GM21526 (cell line): Measurements from ENCODE around the gene ARPC2.

Experiments
- ATAC-seq: cut with Tn5 transposase; IDR thresholded peaks from one replicate; pipeline ENCODE4 v1.9.1; 2021; ENCODE audit warnings: moderate library complexity; ENCODE audit not compliant: unreplicated experiment, low FRiP score

Gene ARPC2

GRCh38 chr2:218252509-218253231 lies 35.7 kb downstream of the ARPC2 start:
- ATAC-seq = no peak

DNA sequence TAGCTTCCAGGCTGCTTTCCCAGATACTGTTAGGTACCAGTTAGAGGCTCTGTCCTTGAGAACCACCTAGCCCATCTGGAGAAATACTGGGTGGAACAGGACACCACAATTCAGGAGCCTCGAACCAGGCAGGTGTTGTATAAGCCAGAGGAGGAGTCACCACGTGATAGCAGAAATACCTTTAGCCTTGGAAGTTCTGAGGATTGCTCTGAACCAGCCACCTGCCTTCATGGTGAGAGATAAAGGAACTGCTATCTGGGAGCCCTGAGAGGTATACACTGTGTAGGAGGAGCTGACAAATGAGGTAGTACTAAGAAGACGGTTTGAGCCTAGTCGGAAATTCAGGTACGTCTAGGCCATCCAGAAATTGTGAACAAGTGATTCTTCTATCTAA lies 36.2 kb downstream of the ARPC2 start:
- no peak for ATAC-seq

GRCh38 chr2:218255446-218255845 lies 38.5 kb downstream of the ARPC2 start:
- ATAC-seq = no peak

DNA sequence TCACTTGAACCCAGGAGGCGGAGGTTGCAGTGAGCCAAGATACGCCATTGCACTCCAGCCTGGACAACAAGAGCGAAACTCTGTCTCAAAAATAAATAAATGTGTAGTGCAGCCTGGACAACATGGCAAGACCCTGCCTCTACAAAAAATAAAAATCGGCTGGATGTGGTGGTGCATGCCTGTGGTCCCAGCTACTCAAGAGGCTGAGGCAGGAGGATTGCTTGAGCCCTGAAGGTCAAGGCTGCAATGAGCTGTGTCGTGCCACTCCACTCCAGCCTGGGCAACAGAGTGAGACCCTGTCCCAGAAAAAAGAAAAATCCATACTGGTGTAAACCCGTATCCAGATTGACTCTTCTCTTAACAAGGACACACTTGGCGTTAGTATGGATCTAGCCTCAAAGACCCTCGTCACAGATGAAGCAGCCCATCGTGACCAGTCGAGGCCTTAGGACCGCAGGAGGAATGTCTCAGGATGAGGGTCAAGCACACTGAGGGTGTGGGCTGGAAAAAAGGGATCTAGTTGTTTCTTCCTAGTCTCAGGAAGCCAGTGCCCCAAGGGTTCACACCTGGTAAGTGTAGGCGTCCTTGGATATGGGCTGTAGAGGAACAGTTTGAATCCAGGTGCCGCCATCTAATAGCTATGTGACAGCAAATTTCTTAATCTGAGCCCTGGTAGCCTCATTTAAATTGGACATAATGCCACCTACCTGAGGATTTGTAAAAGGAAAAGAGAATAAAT lies 39.8 kb downstream of the ARPC2 start:
- no peak for ATAC-seq

- ATAC-seq = peak; percentile 76
Measured at GRCh38 chr2:218257390-218257981, 40.5 kb downstream of the ARPC2 start.

- ATAC-seq = no peak
Measured at GRCh38 chr2:218259099-218259961, 42.3 kb downstream of the ARPC2 start.

- ATAC-seq = no peak
Measured at GRCh38 chr2:218260166-218260565, 43.2 kb downstream of the ARPC2 start.

DNA sequence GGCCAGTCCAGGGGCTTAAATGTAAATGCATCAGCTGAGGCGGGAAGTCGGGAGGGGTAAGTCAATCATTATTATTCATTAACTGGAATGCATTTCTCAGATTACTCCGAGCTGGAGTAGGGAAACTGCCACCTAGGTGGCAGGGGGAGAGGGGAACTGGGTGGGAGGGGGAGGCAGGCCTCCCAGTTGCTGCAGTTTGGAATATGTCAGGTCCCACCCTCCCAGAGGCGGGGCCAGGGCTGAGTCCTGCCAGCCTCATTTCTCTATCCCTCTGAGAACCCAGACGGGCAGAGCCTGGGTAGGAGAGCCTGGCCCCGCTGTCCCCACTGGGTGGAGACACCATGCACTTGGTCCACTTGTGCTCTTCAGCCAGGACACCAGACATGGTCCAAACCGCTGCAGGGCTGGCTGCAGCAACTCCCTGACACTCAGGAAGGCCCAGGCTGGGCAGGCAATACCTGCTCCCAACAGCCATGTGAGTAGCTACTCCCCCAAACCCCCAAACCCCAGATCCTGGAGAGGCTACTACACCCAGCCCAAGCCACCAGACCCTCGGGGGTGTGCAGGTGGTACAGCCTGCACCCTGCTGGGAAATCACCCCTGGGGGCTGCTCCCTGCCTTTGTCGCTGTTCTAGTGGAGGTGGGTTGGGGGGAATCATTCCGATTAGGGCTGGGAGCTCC lies 43.9 kb downstream of the ARPC2 start, which contains the start of gene GPBAR1:
GPBAR1 (plus strand) TSS at position 274 of the 681 bp plus-strand sequence. CDS start 1,710 bp downstream, outside the sequence.
- no peak for ATAC-seq

DNA sequence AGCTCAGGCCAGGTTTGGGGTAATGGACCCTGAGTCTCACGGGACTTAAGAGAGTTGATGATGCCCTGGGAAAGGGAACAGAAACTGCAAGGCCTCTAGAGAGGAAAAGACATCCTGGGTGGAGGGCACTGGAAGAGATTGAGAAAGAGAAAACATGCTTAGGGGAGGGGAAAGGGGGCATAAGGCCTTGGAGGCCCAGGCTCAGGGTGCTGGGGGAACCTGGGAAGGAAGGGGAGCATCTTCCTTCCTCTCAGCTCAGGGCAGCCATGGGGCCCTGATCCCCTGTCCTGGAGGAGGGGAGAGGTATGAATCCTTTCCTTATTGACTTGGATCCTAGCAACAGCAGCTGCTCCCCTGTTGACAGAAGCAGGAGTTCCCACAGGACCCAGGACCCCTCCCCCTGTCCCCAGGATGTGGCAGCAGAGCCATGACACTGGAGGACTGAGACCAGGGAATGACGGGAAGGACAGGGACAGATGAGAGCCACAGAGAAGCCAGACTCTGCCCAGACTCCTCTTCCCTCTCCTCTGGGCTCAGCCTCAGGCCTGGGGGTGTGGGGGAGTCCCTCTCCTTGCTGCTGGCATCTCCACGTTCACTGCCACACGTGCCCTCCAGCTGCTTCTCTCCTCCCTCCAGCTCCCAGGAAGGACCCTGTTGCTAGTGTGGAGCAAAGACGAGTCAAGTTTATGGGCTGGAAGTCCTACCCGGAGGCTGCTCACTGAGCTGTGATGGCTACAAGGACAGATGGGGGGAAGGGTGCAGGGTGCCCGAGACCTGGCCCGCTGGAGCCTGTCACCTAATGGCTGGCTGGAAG lies 44.6 kb downstream of the ARPC2 start:
- no peak for ATAC-seq

- ATAC-seq = no peak
Measured at GRCh38 chr2:218262237-218262600, 45.2 kb downstream of the ARPC2 start.

DNA sequence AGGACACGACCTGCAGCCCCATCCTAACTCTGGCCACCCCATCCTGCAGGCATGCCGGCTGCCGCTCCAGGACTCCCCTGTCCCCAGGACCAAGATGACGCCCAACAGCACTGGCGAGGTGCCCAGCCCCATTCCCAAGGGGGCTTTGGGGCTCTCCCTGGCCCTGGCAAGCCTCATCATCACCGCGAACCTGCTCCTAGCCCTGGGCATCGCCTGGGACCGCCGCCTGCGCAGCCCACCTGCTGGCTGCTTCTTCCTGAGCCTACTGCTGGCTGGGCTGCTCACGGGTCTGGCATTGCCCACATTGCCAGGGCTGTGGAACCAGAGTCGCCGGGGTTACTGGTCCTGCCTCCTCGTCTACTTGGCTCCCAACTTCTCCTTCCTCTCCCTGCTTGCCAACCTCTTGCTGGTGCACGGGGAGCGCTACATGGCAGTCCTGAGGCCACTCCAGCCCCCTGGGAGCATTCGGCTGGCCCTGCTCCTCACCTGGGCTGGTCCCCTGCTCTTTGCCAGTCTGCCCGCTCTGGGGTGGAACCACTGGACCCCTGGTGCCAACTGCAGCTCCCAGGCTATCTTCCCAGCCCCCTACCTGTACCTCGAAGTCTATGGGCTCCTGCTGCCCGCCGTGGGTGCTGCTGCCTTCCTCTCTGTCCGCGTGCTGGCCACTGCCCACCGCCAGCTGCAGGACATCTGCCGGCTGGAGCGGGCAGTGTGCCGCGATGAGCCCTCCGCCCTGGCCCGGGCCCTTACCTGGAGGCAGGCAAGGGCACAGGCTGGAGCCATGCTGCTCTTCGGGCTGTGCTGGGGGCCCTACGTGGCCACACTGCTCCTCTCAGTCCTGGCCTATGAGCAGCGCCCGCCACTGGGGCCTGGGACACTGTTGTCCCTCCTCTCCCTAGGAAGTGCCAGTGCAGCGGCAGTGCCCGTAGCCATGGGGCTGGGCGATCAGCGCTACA lies 45.9 kb downstream of the ARPC2 start:
- no peak for ATAC-seq

GRCh38 chr2:218263817-218264641 lies 47.0 kb downstream of the ARPC2 start:
- ATAC-seq = no peak

- ATAC-seq = no peak
Measured at GRCh38 chr2:218264773-218265561, 48.0 kb downstream of the ARPC2 start.

- no peak for ATAC-seq
Measured at GRCh38 chr2:218265626-218266025, 48.6 kb downstream of the ARPC2 start.

DNA sequence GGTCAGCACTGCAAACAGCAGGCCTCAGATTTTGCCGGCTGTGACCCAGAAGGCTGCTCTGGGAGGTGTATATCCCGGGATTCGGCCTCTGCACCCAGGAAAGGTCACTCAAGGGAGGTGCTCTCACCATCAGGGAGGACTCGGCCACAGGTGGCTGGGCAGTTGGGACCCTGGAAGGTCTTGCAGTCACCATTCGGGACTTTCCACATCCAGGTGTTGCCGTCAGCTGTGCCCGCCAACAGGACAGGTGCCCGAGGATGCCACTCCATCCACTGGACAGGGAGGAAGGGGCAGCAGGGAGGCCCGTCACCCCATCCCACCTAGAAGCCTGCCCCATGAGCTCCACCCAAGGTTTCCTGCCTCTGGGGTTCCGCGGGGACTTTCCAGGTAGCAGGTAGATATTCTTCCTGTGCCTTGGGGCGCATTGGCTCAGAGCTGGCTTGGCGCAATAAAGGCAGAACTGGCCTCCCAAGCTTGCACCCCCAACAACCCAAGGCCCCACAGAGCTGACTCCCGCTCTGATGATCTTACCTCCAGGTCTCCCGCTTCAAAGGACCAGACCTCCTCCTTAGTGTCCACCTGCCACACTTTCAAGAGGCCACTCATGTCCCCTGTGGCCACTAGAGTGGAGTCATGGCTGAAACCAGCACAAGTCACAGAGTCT lies 49.5 kb downstream of the ARPC2 start:
- ATAC-seq = no peak

GRCh38 chr2:218267259-218267658 lies 50.3 kb downstream of the ARPC2 start:
- no peak for ATAC-seq
